GF-D8 (cell line): Measurements from ENCODE around the gene PET100.
A peak's percentile ranks its signal among the peaks of the same experiment; 100 is the strongest.

Source experiments
- DNase-seq: peaks from one replicate; lab custom pipeline; 2025; lab: John Stamatoyannopoulos, UW

The PET100 gene

GRCh38 chr19:7650148-7650547 lies 20.6 kb downstream of the PET100 start:
- no peak for DNase-seq

- DNase-seq, result peak; percentile 95
Measured at GRCh38 chr19:7652061-7652641, 22.6 kb downstream of the PET100 start.

GRCh38 chr19:7654401-7654800 lies 24.8 kb downstream of the PET100 start:
- DNase-seq, result no peak

GRCh38 chr19:7655581-7655980 lies 26.0 kb downstream of the PET100 start:
- peak; percentile 92 for DNase-seq

- DNase-seq, result peak; percentile 94
Measured at GRCh38 chr19:7657131-7657751, 27.6 kb downstream of the PET100 start.

GRCh38 chr19:7658219-7658686 lies 28.7 kb downstream of the PET100 start:
- no peak for DNase-seq

- no peak for DNase-seq
Measured at GRCh38 chr19:7661744-7662538, 32.3 kb downstream of the PET100 start.

- no peak for DNase-seq
Measured at GRCh38 chr19:7662657-7663056, 33.1 kb downstream of the PET100 start.

GRCh38 chr19:7663706-7664105 lies 34.1 kb downstream of the PET100 start:
- DNase-seq, result no peak

- DNase-seq, result no peak
Measured at GRCh38 chr19:7665076-7665475, 35.5 kb downstream of the PET100 start.

- DNase-seq, result peak; percentile 7
Measured at GRCh38 chr19:7668842-7669241, 39.2 kb downstream of the PET100 start, which contains the start of gene RETN. TSS of gene RETN (plus strand) at chr19:7669049. CDS start at chr19:7669327, 278 bp downstream.

GRCh38 chr19:7669641-7670040 lies 40.0 kb downstream of the PET100 start:
- DNase-seq, result no peak

GRCh38 chr19:7670150-7670783 lies 40.7 kb downstream of the PET100 start:
- DNase-seq, result no peak

- no peak for DNase-seq
Measured at GRCh38 chr19:7670790-7671189, 41.2 kb downstream of the PET100 start.

GRCh38 chr19:7672522-7672921 lies 42.9 kb downstream of the PET100 start:
- no peak for DNase-seq

GRCh38 chr19:7674010-7675005 lies 44.7 kb downstream of the PET100 start:
- DNase-seq, result peak; percentile 99

GRCh38 chr19:7676376-7676775 lies 46.8 kb downstream of the PET100 start:
- DNase-seq, result peak; percentile 96

GRCh38 chr19:7676854-7677253 lies 47.3 kb downstream of the PET100 start, which contains the start of gene MCEMP1:
TSS of gene MCEMP1 (plus strand) at chr19:7677090. CDS start at chr19:7677121, 31 bp downstream.
- DNase-seq, result peak; percentile 64

- peak; percentile 4 for DNase-seq
Measured at GRCh38 chr19:7677669-7678311, 48.2 kb downstream of the PET100 start.

- no peak for DNase-seq
Measured at GRCh38 chr19:7678971-7679751, 49.6 kb downstream of the PET100 start.
